ENCODE data around the gene CD81.

The CD81 gene

GRCh38 chr11:2374456-2375201 is 2.5 kb upstream of the CD81 start:
- 100% methylated on average over 7 of the region's 15 CpGs for WGBS (ENCODE audit: insufficient coverage)
- Histone ChIP-seq H3K4me3 (ENCODE audit: control insufficient read depth in 1 of 7, extremely low read depth in 1 of 7, insufficient read depth in 4 of 7, low read depth in 2 of 7, low read length in 6 of 7) (no peak overlapping the region), H3K27ac (ENCODE audit: insufficient read depth in 1 of 2, low read depth in 1 of 2, low read length in 2 of 2, poor library complexity in 1 of 2, severe bottlenecking in 2 of 2) (no peak overlapping the region), H3K36me3 (ENCODE audit: control insufficient read depth in 4 of 4, insufficient read depth in 4 of 4, low read length in 3 of 4) (peaks cover 0 to under 1% (median 0%) of the 10 kb centered on the region in 4 experiments), H3K4me1 (ENCODE audit: control extremely low read depth in 1 of 4, control insufficient read depth in 4 of 4, insufficient read depth in 4 of 4, low read length in 3 of 4) (peaks cover 0 to 18% (median 15%) of the 10 kb centered on the region in 4 experiments), H3K9me3 (ENCODE audit: control extremely low read depth in 1 of 5, control insufficient read depth in 4 of 5, insufficient read depth in 2 of 5, low read depth in 1 of 5, low read length in 4 of 5) (no peaks in the 10 kb centered on the region), H3K27me3 (replicated peaks in 2 of 5; ENCODE audit: control insufficient read depth in 4 of 5, insufficient read depth in 5 of 5, low read length in 4 of 5) (no peaks in the 10 kb centered on the region)
- ChIA-PET CTCF (interaction anchor here (0.9 to 1.8 kb wide), 4 partner anchors 9 to 188 kb away, joined by 3 to 6 read pairs (median 4); no protein-coding TSS in a partner anchor), POLR2A (no interaction called here)
- no peak for DNase-seq

GRCh38 chr11:2375341-2375853 is 1.7 kb upstream of the CD81 start:
- no peak overlapping the region for H3K4me3 ChIP-seq (ENCODE audit: control insufficient read depth in 1 of 7, extremely low read depth in 1 of 7, insufficient read depth in 4 of 7, low read depth in 2 of 7, low read length in 6 of 7)
- no peaks in the 10 kb centered on the region for H3K27me3 ChIP-seq (replicated peaks in 2 of 5; ENCODE audit: control insufficient read depth in 4 of 5, insufficient read depth in 5 of 5, low read length in 4 of 5)
- no peaks in the 10 kb centered on the region for H3K9me3 ChIP-seq (ENCODE audit: control extremely low read depth in 1 of 5, control insufficient read depth in 4 of 5, insufficient read depth in 2 of 5, low read depth in 1 of 5, low read length in 4 of 5)
- 97% methylated on average over 5 of the region's 6 CpGs for WGBS (ENCODE audit: insufficient coverage)
- H3K4me1 ChIP-seq (ENCODE audit: control extremely low read depth in 1 of 4, control insufficient read depth in 4 of 4, insufficient read depth in 4 of 4, low read length in 3 of 4) = peaks cover 0 to 23% (median 18%) of the 10 kb centered on the region in 4 experiments
- POLR2A ChIA-PET = no interaction called here
- no peak for DNase-seq
- peaks cover 0 to 8% (median 4%) of the 10 kb centered on the region in 4 experiments for H3K36me3 ChIP-seq (ENCODE audit: control insufficient read depth in 4 of 4, insufficient read depth in 4 of 4, low read length in 3 of 4)
- CTCF ChIA-PET = interaction anchor here (0.9 to 1.8 kb wide), 4 partner anchors 8 to 189 kb away, joined by 3 to 6 read pairs (median 4); no protein-coding TSS in a partner anchor
- no peak overlapping the region for H3K27ac ChIP-seq (ENCODE audit: insufficient read depth in 1 of 2, low read depth in 1 of 2, low read length in 2 of 2, poor library complexity in 1 of 2, severe bottlenecking in 2 of 2)

DNA sequence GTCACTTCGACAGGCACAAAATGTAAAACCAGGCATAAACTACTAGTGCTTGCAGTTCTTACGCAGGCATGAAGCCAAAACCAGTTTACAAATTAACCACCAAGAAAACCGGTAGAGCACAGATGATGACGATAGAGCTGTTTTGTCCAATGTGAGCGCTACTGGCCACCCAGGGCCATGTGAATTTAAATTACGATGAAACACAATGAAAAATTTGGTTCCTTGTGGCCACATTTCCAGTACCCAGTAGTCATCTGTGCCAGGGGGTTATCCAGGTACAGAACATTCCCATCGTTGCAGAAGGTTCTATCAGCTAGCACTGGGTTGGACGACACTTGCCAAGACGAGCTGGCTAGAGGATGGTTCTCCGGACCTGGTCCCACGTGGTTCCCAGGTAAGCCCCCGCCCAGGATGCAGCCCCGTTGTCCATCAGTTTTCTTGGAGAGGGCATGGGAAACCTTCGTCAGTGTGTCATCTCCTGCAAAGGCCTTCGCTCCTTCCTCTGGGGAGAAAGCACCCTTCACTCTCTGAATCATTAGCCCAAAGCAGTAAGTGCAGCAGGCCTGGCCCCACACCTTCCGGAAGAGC is 1.1 kb upstream of the CD81 start:
- ChIA-PET POLR2A (interaction anchor here (0.9 kb wide), 1 partner anchor 71 kb away, joined by 3 read pairs; no protein-coding TSS in a partner anchor), CTCF (interaction anchor here (1.2 to 1.8 kb wide), 2 partner anchors 24 to 70 kb away, joined by 4 to 6 read pairs; partner anchors contain the start of gene TSSC4)
- 98% methylated on average over 16 of the region's 16 CpGs for WGBS (ENCODE audit: insufficient coverage)

GRCh38 chr11:2377511-2378443 is 667 bp downstream of the CD81 start:
- no peaks in the 10 kb centered on the region for H3K27me3 ChIP-seq (replicated peaks in 2 of 5; ENCODE audit: control insufficient read depth in 4 of 5, insufficient read depth in 5 of 5, low read length in 4 of 5)

More for the DNA sequence above, 1.1 kb upstream of the CD81 start:
- Histone ChIP-seq H3K4me1 (ENCODE audit: control extremely low read depth in 1 of 4, control insufficient read depth in 4 of 4, insufficient read depth in 4 of 4, low read length in 3 of 4) (peaks cover 0 to 26% (median 22%) of the 10 kb centered on the region in 4 experiments), H3K4me3 (ENCODE audit: control insufficient read depth in 1 of 7, extremely low read depth in 1 of 7, insufficient read depth in 4 of 7, low read depth in 2 of 7, low read length in 6 of 7) (no peak overlapping the region), H3K36me3 (ENCODE audit: control insufficient read depth in 4 of 4, insufficient read depth in 4 of 4, low read length in 3 of 4) (peaks cover 0 to 15% (median 8%) of the 10 kb centered on the region in 4 experiments), H3K9me3 (ENCODE audit: control extremely low read depth in 1 of 5, control insufficient read depth in 4 of 5, insufficient read depth in 2 of 5, low read depth in 1 of 5, low read length in 4 of 5) (no peaks in the 10 kb centered on the region), H3K27ac (ENCODE audit: insufficient read depth in 1 of 2, low read depth in 1 of 2, low read length in 2 of 2, poor library complexity in 1 of 2, severe bottlenecking in 2 of 2) (no peak overlapping the region), H3K27me3 (replicated peaks in 2 of 5; ENCODE audit: control insufficient read depth in 4 of 5, insufficient read depth in 5 of 5, low read length in 4 of 5) (no peaks in the 10 kb centered on the region)
- no peak for DNase-seq

GRCh38 chr11:2378527-2379210 is 1.6 kb downstream of the CD81 start:
- peaks cover 0 to 47% (median 44%) of the 10 kb centered on the region in 4 experiments for H3K4me1 ChIP-seq (ENCODE audit: control extremely low read depth in 1 of 4, control insufficient read depth in 4 of 4, insufficient read depth in 4 of 4, low read length in 3 of 4)
- ChIA-PET POLR2A (interaction anchor here (0.7 to 2.3 kb wide), 4 partner anchors 21 to 76 kb away, joined by 3 to 11 read pairs (median 6); partner anchors contain the start of gene TSSC4), CTCF (interaction anchor here (0.9 to 1.4 kb wide), 3 partner anchors 9 to 74 kb away, joined by 3 to 4 read pairs (median 4); no protein-coding TSS in a partner anchor)
- H3K27ac ChIP-seq (ENCODE audit: insufficient read depth in 1 of 2, low read depth in 1 of 2, low read length in 2 of 2, poor library complexity in 1 of 2, severe bottlenecking in 2 of 2) = peak overlapping the region; percentile 50 to 78
- H3K9me3 ChIP-seq (ENCODE audit: control extremely low read depth in 1 of 5, control insufficient read depth in 4 of 5, insufficient read depth in 2 of 5, low read depth in 1 of 5, low read length in 4 of 5) = no peaks in the 10 kb centered on the region
- DNase-seq = no peak
- H3K4me3 ChIP-seq (ENCODE audit: control insufficient read depth in 1 of 7, extremely low read depth in 1 of 7, insufficient read depth in 4 of 7, low read depth in 2 of 7, low read length in 6 of 7) = peak overlapping the region; percentile 67 to 88 (median 79)
- WGBS (ENCODE audit: insufficient coverage) = 56% methylated on average over 19 of the region's 23 CpGs
- no peaks in the 10 kb centered on the region for H3K27me3 ChIP-seq (replicated peaks in 2 of 5; ENCODE audit: control insufficient read depth in 4 of 5, insufficient read depth in 5 of 5, low read length in 4 of 5)
- H3K36me3 ChIP-seq (ENCODE audit: control insufficient read depth in 4 of 4, insufficient read depth in 4 of 4, low read length in 3 of 4) = peaks cover 0 to 21% (median 12%) of the 10 kb centered on the region in 4 experiments

More at GRCh38 chr11:2377511-2378443, 667 bp downstream of the CD81 start:
- peak overlapping the region; percentile 67 to 88 (median 79) for H3K4me3 ChIP-seq (ENCODE audit: control insufficient read depth in 1 of 7, extremely low read depth in 1 of 7, insufficient read depth in 4 of 7, low read depth in 2 of 7, low read length in 6 of 7)
- DNase-seq = peak; percentile 38 to 69 (median 65)
- ChIA-PET POLR2A (interaction anchor here (0.7 to 2.3 kb wide), 4 partner anchors 22 to 75 kb away, joined by 3 to 11 read pairs (median 6); partner anchors contain the start of gene TSSC4), CTCF (interaction anchor here (0.7 to 1.4 kb wide), 6 partner anchors 8 to 79 kb away, joined by 3 to 4 read pairs (median 4); no protein-coding TSS in a partner anchor)
- WGBS (ENCODE audit: insufficient coverage) = 0% methylated on average over 68 of the region's 88 CpGs
- H3K27ac ChIP-seq (ENCODE audit: insufficient read depth in 1 of 2, low read depth in 1 of 2, low read length in 2 of 2, poor library complexity in 1 of 2, severe bottlenecking in 2 of 2) = peak overlapping the region; percentile 50 to 78
- peaks cover 0 to 21% (median 12%) of the 10 kb centered on the region in 4 experiments for H3K36me3 ChIP-seq (ENCODE audit: control insufficient read depth in 4 of 4, insufficient read depth in 4 of 4, low read length in 3 of 4)
- no peaks in the 10 kb centered on the region for H3K9me3 ChIP-seq (ENCODE audit: control extremely low read depth in 1 of 5, control insufficient read depth in 4 of 5, insufficient read depth in 2 of 5, low read depth in 1 of 5, low read length in 4 of 5)
- peaks cover 0 to 39% (median 35%) of the 10 kb centered on the region in 4 experiments for H3K4me1 ChIP-seq (ENCODE audit: control extremely low read depth in 1 of 4, control insufficient read depth in 4 of 4, insufficient read depth in 4 of 4, low read length in 3 of 4)

Data from common myeloid progenitor, CD34-positive (primary cell).